Peyer's patch (tissue), 4 donors: Measurements from ENCODE around the gene ALPI. TPM values are rescaled to one million over a fixed set of nuclear protein-coding genes. Genes with fewer than 3 reads are reported as not detected.
A peak's percentile ranks its signal among the peaks of the same experiment; 100 is the strongest.

ENCODE experiments used
- DNase-seq, 3 donors: peaks; one replicate each; pipeline ENCODE4 v3.0.0-alpha.2; 2017 to 2019
- H3K27ac ChIP-seq, 4 donors: fragments of 200-600 bp; sonication (generic); one replicate each; pipeline ENCODE4 v1.5.1; 2016 to 2019
- H3K27me3 ChIP-seq, 2 donors: fragments of 200-600 bp; sonication (generic); one replicate each; pipeline ENCODE4 v1.5.1; 2019
- H3K36me3 ChIP-seq, 3 donors: fragments of 200-600 bp; sonication (generic); one replicate each; pipeline ENCODE4 v1.5.1; 2016 to 2019
- H3K4me1 ChIP-seq, 4 donors: fragments of 200-600 bp; sonication (generic); one replicate each; pipeline ENCODE4 v1.5.1; 2016 to 2019
- H3K4me3 ChIP-seq, 4 donors: fragments of 200-600 bp; sonication (generic); 1 replicate in 3 of 4; 2 replicates in 1 of 4; pipeline ENCODE4 v1.5.1; 2016 to 2019; ENCODE audit warnings: mild to moderate bottlenecking in 1 of 4
- H3K9me3 ChIP-seq, 4 donors: fragments of 200-600 bp; sonication (generic); one replicate each; pipeline ENCODE4 v1.5.1; 2016 to 2019; ENCODE audit warnings: mild to moderate bottlenecking in 1 of 4
- POLR2A ChIP-seq, 2 donors: fragments of 450-650 bp; IDR thresholded peaks; one replicate each; pipeline ENCODE4 v1.5.1; 2017; ENCODE audit warnings: antibody characterized with exemption in 2 of 2, mild to moderate bottlenecking in 2 of 2, moderate library complexity in 2 of 2
- total RNA-seq, 4 donors: library from RNA; depleted of rRNA; stranded (reverse); fragments of >200 nt; gene quantifications; one replicate each; pipeline ENCODE4 v1.1.0, GENCODE V29; 2016
- TF ChIP-seq, protein P1 (sequence below), 6 experiments: fragments of 450-650 bp in 4 of 6; fragments of 200-600 bp in 2 of 6; sonication (generic) in 1 of 6; IDR thresholded peaks; one replicate each; pipeline ENCODE4 v1.5.1; 2017 to 2019; ENCODE audit warnings: antibody characterized with exemption in 6 of 6, mild to moderate bottlenecking in 3 of 6, moderate library complexity in 1 of 6

The ALPI gene
- total RNA-seq, 4 donors from 2014 or later = 22.3 to 473 (median 350) TPM

GRCh38 chr2:232503809-232504323 lies 47.9 kb downstream of the ALPI start:
- no peaks in the 10 kb centered on the region for H3K36me3 ChIP-seq
- H3K27me3 ChIP-seq = peaks cover 0 to 5% of the 10 kb centered on the region in 2 donors
- H3K4me3 ChIP-seq = peak overlapping the region in 3 of 4 donors; percentile 34 to 53 (median 46)
- no peak for DNase-seq
- TF ChIP-seq, protein P1, sequence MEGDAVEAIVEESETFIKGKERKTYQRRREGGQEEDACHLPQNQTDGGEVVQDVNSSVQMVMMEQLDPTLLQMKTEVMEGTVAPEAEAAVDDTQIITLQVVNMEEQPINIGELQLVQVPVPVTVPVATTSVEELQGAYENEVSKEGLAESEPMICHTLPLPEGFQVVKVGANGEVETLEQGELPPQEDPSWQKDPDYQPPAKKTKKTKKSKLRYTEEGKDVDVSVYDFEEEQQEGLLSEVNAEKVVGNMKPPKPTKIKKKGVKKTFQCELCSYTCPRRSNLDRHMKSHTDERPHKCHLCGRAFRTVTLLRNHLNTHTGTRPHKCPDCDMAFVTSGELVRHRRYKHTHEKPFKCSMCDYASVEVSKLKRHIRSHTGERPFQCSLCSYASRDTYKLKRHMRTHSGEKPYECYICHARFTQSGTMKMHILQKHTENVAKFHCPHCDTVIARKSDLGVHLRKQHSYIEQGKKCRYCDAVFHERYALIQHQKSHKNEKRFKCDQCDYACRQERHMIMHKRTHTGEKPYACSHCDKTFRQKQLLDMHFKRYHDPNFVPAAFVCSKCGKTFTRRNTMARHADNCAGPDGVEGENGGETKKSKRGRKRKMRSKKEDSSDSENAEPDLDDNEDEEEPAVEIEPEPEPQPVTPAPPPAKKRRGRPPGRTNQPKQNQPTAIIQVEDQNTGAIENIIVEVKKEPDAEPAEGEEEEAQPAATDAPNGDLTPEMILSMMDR (IDR thresholded peaks at IDR 0.05) = no peak
- no peak for TF ChIP-seq POLR2A (IDR thresholded peaks at IDR 0.05)
- H3K4me1 ChIP-seq = peaks cover 0 to 14% (median 3%) of the 10 kb centered on the region in 4 donors
- no peaks in the 10 kb centered on the region for H3K9me3 ChIP-seq
- H3K27ac ChIP-seq = no peak overlapping the region

DNA sequence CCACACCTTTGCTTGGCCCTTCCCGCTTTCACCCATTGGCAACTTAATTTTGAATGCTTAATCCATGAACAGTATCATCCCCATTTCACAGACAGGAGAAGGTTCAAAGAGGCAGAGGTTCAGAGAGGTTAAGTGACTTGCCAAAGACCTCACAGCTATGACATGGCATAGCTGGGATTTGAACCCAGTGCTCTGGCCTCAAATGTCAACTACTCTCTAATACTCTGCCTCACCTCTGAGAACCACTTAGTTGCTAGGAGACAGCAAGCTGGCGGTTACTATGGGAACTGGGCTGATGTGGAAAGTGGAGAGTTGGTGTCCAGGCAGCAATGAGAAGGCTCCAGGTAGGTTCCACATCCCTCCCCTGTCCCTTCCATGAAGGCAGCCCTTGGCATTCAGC lies 48.5 kb downstream of the ALPI start:
- Histone ChIP-seq H3K27ac (no peak overlapping the region), H3K36me3 (no peaks in the 10 kb centered on the region), H3K9me3 (no peaks in the 10 kb centered on the region), H3K4me1 (peaks cover 0 to 14% (median 3%) of the 10 kb centered on the region in 4 donors), H3K4me3 (no peak overlapping the region), H3K27me3 (peaks cover 0 to 5% of the 10 kb centered on the region in 2 donors)
- DNase-seq = no peak
- TF ChIP-seq, protein P1 (IDR thresholded peaks at IDR 0.05) = no peak
- no peak for TF ChIP-seq POLR2A (IDR thresholded peaks at IDR 0.05)

- TF ChIP-seq POLR2A (IDR thresholded peaks at IDR 0.05) = no peak
- TF ChIP-seq, protein P1 (IDR thresholded peaks at IDR 0.05) = no peak
- Histone ChIP-seq H3K4me1 (peaks cover 0 to 14% (median 3%) of the 10 kb centered on the region in 4 donors), H3K27me3 (peaks cover 0 to 5% of the 10 kb centered on the region in 2 donors), H3K36me3 (no peaks in the 10 kb centered on the region), H3K4me3 (no peak overlapping the region), H3K27ac (no peak overlapping the region), H3K9me3 (no peaks in the 10 kb centered on the region)
- DNase-seq = no peak
Observed at GRCh38 chr2:232505856-232506255, 49.9 kb downstream of the ALPI start.

DNA sequence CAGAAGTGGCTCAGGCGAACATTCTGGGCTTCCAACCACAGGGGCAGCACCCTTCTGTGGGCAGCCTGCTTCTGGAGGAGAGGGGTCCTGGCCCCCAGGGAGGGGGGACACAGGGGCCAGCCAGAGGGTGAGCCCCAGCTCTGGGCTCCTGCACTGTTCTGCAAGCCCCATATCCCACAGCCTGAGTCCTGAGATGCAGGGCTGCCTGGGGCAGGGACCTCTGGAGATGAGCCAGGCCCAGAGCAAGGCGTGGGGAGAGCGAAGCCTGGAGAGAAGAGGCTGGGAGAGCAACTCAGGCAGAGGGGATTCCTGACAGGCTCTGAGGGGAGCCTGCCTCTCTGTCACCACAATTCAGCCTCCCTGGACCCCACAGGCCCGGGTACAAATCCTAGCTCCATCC lies 50.8 kb downstream of the ALPI start:
- Histone ChIP-seq H3K4me1 (peaks cover 0 to 14% (median 3%) of the 10 kb centered on the region in 4 donors), H3K27me3 (peaks cover 0 to 5% of the 10 kb centered on the region in 2 donors), H3K36me3 (no peaks in the 10 kb centered on the region), H3K9me3 (no peaks in the 10 kb centered on the region), H3K27ac (no peak overlapping the region), H3K4me3 (no peak overlapping the region)
- DNase-seq = no peak
- no peak for TF ChIP-seq POLR2A (IDR thresholded peaks at IDR 0.05)

DNA sequence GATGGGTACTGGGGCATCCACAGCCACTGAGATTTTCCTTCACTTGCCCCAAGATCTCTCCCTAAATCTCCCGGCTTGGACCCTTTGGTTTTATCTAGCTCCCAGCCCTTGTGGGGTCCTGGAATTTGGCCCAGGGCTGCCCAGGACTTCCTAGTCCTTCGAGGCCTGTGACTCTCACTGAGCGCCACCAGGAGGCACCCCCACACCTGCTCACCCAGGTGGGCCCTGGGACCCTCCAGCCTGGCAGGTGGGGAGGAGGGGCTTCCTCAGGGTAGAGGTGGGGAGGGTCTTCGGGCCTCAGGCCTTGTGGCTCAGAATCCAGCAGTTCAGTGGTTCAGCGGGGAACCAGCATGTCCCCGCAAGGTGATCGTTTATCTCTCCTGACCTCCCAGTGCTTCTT lies 52.3 kb downstream of the ALPI start:
- H3K4me3 ChIP-seq = no peak overlapping the region
- no peak for DNase-seq
- TF ChIP-seq POLR2A (IDR thresholded peaks at IDR 0.05) = no peak
- TF ChIP-seq, protein P1 (IDR thresholded peaks at IDR 0.05) = no peak
- peaks cover 0 to under 1% of the 10 kb centered on the region in 2 donors for H3K27me3 ChIP-seq
- H3K36me3 ChIP-seq = no peaks in the 10 kb centered on the region
- no peaks in the 10 kb centered on the region for H3K9me3 ChIP-seq
- peaks cover 0 to 4% (median 1%) of the 10 kb centered on the region in 4 donors for H3K4me1 ChIP-seq
- H3K27ac ChIP-seq = no peak overlapping the region

Other genes starting within 250 kb of the ALPI start
- gene ALPP, start 77.4 kb upstream of the ALPI start, total RNA-seq = not detected
- gene ALPG, start 49.3 kb upstream of the ALPI start, total RNA-seq = not detected
- gene ECEL1, start 31.7 kb downstream of the ALPI start, total RNA-seq = not detected
- gene PRSS56, start 64.2 kb downstream of the ALPI start, total RNA-seq = not detected
- gene CHRND, start 70.0 kb downstream of the ALPI start, total RNA-seq = not detected
- not detected for gene CHRNG, start 83.5 kb downstream of the ALPI start, total RNA-seq
- 10 to 100 TPM in 3 of 4 donors, 1 to 10 TPM in 1; 8.6 to 31.4 (median 13.4) TPM for gene TIGD1, start 94.4 kb downstream of the ALPI start, total RNA-seq
- gene EIF4E2, start 94.5 kb downstream of the ALPI start, total RNA-seq = 10 to 100 TPM; 33.0 to 51.8 (median 44.1) TPM
- gene EFHD1, start 177.5 kb downstream of the ALPI start, total RNA-seq = 10 to 100 TPM in 2 of 4 donors, 1 to 10 TPM in 2; 1.9 to 14.9 (median 8.9) TPM
- 100 to 1,000 TPM in 1 of 4 donors, 10 to 100 TPM in 3; 82.5 to 126 (median 90.1) TPM for gene GIGYF2, start 241.2 kb downstream of the ALPI start, total RNA-seq